Measurements from ENCODE around the gene SOCS4. TPM values are rescaled to one million over a fixed set of nuclear protein-coding genes. Genes with fewer than 3 reads are reported as not detected.
A peak's percentile ranks its signal among the peaks of the same experiment; 100 is the strongest.

SOCS4 gene
- total RNA-seq, 2 experiments from 2014 or later = 23.0 to 37.3 TPM

DNA sequence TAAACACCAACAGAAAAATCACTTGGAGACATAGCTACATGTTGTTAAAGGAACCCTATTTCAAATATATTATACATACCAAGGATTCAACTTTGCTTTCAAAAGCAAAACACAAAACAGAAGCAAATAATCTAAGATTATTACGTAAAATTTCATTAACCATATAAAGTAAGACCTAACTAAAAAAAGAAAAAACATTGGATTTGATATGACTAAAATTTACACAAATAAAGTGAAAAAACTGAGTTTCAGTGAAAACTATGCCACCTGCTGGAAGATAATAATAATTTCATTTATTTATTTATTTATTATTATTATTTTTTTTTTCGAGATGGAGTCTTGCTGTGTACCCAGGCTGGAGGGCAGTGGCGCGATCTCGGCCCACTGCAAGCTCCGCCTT lies 45.3 kb upstream of the SOCS4 start:
- H2AFZ ChIP-seq (ENCODE audit: low read length) = no peak overlapping the region
- intact Hi-C loops (cut with micrococcal nuclease; ENCODE audit: unreplicated experiment) = no loop called here
- ChIA-PET CTCF (ENCODE audit: unreplicated experiment) (no interaction called here), POLR2A (interaction anchor here (0.6 kb wide), 1 partner anchor 10 kb away, joined by 4 read pairs; no protein-coding TSS in a partner anchor)
- H3K9me3 ChIP-seq (ENCODE audit: low read length) = no peaks in the 10 kb centered on the region
- no peak overlapping the region for H3K4me3 ChIP-seq (ENCODE audit: low read depth, low read length, poor library complexity, severe bottlenecking)
- TF ChIP-seq, protein P1, sequence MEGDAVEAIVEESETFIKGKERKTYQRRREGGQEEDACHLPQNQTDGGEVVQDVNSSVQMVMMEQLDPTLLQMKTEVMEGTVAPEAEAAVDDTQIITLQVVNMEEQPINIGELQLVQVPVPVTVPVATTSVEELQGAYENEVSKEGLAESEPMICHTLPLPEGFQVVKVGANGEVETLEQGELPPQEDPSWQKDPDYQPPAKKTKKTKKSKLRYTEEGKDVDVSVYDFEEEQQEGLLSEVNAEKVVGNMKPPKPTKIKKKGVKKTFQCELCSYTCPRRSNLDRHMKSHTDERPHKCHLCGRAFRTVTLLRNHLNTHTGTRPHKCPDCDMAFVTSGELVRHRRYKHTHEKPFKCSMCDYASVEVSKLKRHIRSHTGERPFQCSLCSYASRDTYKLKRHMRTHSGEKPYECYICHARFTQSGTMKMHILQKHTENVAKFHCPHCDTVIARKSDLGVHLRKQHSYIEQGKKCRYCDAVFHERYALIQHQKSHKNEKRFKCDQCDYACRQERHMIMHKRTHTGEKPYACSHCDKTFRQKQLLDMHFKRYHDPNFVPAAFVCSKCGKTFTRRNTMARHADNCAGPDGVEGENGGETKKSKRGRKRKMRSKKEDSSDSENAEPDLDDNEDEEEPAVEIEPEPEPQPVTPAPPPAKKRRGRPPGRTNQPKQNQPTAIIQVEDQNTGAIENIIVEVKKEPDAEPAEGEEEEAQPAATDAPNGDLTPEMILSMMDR (conservative IDR thresholded peaks at IDR 0.05; ENCODE audit: low read length) = peak; percentile 66
- no peak for TF ChIP-seq EZH2phosphoT487 (IDR thresholded peaks at IDR 0.05; ENCODE audit: borderline replicate concordance, low read depth, low read length)
- no peak overlapping the region for H3K4me2 ChIP-seq (ENCODE audit: low read length)
- H3K27ac ChIP-seq (ENCODE audit: low read depth, low read length, poor library complexity, severe bottlenecking) = no peak overlapping the region
- H3K36me3 ChIP-seq (ENCODE audit: insufficient read depth, low read length) = peaks cover 94% of the 10 kb centered on the region
- no TSS peak for BruUV-seq (replicated peaks)
- H3K79me2 ChIP-seq (ENCODE audit: insufficient read depth, low read depth, low read length) = no peaks in the 10 kb centered on the region
- no peaks in the 10 kb centered on the region for H3K9me2 ChIP-seq (ENCODE audit: insufficient read depth, low read length)
- H3K4me1 ChIP-seq (ENCODE audit: insufficient read depth, low read length, poor library complexity, severe bottlenecking) = no peaks in the 10 kb centered on the region
- no peak for DNase-seq (ENCODE audit: low spot score)
- no peaks in the 10 kb centered on the region for H4K20me1 ChIP-seq (ENCODE audit: insufficient read depth, low read length)

DNA sequence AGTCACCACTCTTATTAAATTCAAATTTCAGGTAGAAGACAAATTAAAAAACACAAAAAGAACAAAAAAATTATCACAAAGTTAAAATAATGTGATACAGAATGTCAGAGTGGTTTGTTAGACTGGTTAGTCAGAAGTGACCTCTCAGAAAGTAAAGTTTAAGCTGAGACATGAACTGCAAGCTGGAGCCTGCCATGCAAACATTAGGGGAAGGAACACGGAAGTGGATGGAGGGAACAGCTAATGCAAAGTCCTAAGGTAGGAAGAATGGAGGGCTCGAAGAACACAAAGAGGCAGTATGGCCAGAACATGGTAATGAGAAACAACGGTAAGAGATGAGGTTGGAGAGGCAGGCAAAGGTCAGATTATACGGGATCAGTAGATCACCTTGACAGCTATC lies 41.9 kb upstream of the SOCS4 start:
- Histone ChIP-seq H3K79me2 (ENCODE audit: insufficient read depth, low read depth, low read length) (no peaks in the 10 kb centered on the region), H3K9me2 (ENCODE audit: insufficient read depth, low read length) (no peaks in the 10 kb centered on the region), H2AFZ (ENCODE audit: low read length) (no peak overlapping the region), H3K4me2 (ENCODE audit: low read length) (no peak overlapping the region), H3K27ac (ENCODE audit: low read depth, low read length, poor library complexity, severe bottlenecking) (no peak overlapping the region), H3K9me3 (ENCODE audit: low read length) (no peaks in the 10 kb centered on the region), H4K20me1 (ENCODE audit: insufficient read depth, low read length) (no peaks in the 10 kb centered on the region), H3K4me3 (ENCODE audit: low read depth, low read length, poor library complexity, severe bottlenecking) (no peak overlapping the region), H3K36me3 (ENCODE audit: insufficient read depth, low read length) (peaks cover 92% of the 10 kb centered on the region), H3K4me1 (ENCODE audit: insufficient read depth, low read length, poor library complexity, severe bottlenecking) (no peaks in the 10 kb centered on the region)
- BruUV-seq (replicated peaks) = no TSS peak
- TF ChIP-seq, protein P1 (conservative IDR thresholded peaks at IDR 0.05; ENCODE audit: low read length) = no peak
- TF ChIP-seq EZH2phosphoT487 (IDR thresholded peaks at IDR 0.05; ENCODE audit: borderline replicate concordance, low read depth, low read length) = no peak
- CTCF ChIA-PET (ENCODE audit: unreplicated experiment) = no interaction called here
- DNase-seq (ENCODE audit: low spot score) = no peak
- intact Hi-C loops (cut with micrococcal nuclease; ENCODE audit: unreplicated experiment) = no loop called here
- POLR2A ChIA-PET = no interaction called here

DNA sequence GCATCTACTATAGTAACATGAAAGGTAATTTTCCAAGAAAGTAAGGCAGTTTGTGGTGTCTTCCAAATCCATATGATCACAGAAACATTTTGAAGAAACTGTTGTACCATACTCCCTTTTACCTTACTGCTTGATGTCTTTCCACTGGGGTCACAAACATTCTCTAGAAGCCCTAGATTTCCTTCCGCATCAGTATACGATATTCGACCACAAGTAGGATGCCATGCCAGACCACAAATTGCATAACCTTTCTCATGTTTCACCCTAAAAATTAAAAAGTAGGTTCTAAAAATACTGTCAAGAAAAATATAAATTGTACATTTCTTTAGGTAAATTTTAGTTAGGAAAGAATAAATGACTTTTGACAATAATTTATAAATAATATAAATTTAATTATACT lies 26.7 kb upstream of the SOCS4 start:
- ChIA-PET CTCF (ENCODE audit: unreplicated experiment) (no interaction called here), POLR2A (no interaction called here)
- no peak for DNase-seq (ENCODE audit: low spot score)
- intact Hi-C loops (cut with micrococcal nuclease; ENCODE audit: unreplicated experiment) = no loop called here
- no peaks in the 10 kb centered on the region for H4K20me1 ChIP-seq (ENCODE audit: insufficient read depth, low read length)
- no peak overlapping the region for H3K27ac ChIP-seq (ENCODE audit: low read depth, low read length, poor library complexity, severe bottlenecking)
- no TSS peak for BruUV-seq (replicated peaks)
- peaks cover 91% of the 10 kb centered on the region for H3K36me3 ChIP-seq (ENCODE audit: insufficient read depth, low read length)
- no peak for TF ChIP-seq EZH2phosphoT487 (IDR thresholded peaks at IDR 0.05; ENCODE audit: borderline replicate concordance, low read depth, low read length)
- TF ChIP-seq, protein P1 (conservative IDR thresholded peaks at IDR 0.05; ENCODE audit: low read length) = no peak
- H3K9me3 ChIP-seq (ENCODE audit: low read length) = no peaks in the 10 kb centered on the region
- no peaks in the 10 kb centered on the region for H3K9me2 ChIP-seq (ENCODE audit: insufficient read depth, low read length)
- H3K4me1 ChIP-seq (ENCODE audit: insufficient read depth, low read length, poor library complexity, severe bottlenecking) = no peaks in the 10 kb centered on the region
- no peak overlapping the region for H3K4me2 ChIP-seq (ENCODE audit: low read length)
- H3K79me2 ChIP-seq (ENCODE audit: insufficient read depth, low read depth, low read length) = no peaks in the 10 kb centered on the region
- no peak overlapping the region for H3K4me3 ChIP-seq (ENCODE audit: low read depth, low read length, poor library complexity, severe bottlenecking)
- H2AFZ ChIP-seq (ENCODE audit: low read length) = no peak overlapping the region
